Endometrial microvascular endothelial cells (primary cell): ENCODE data around the gene SPATA20. TPM values are rescaled to one million over a fixed set of nuclear protein-coding genes. Genes with fewer than 3 reads are reported as not detected.

Source experiments
- in situ Hi-C: cut with HindIII; loops from 2 replicates; pipeline ENCODE4 v1.10.0; 2017; ENCODE audit warnings: low sequenced_read_pairs, low pct_unique_long_range_greater_than_20kb; ENCODE audit errors: inconsistent ontology term
- total RNA-seq: library from RNA; depleted of rRNA; stranded (reverse); fragments of >200 nt; gene quantifications from one replicate; pipeline ENCODE4 v1.2.3, GENCODE V29; 2015; ENCODE audit errors: inconsistent ontology term

Gene SPATA20
- total RNA-seq, 1 donor from 2014 or later = 90.3 TPM

GRCh38 chr17:50586421-50587247 lies 39.7 kb downstream of the SPATA20 start:
- in situ Hi-C loops = no loop called here

- in situ Hi-C loops = no loop called here
Observed at GRCh38 chr17:50587571-50587970, 40.6 kb downstream of the SPATA20 start.

GRCh38 chr17:50588391-50589049 lies 41.5 kb downstream of the SPATA20 start:
- in situ Hi-C loops = no loop called here

GRCh38 chr17:50589095-50589705 lies 42.2 kb downstream of the SPATA20 start:
- in situ Hi-C loops = no loop called here

GRCh38 chr17:50590946-50591737 lies 44.2 kb downstream of the SPATA20 start:
- in situ Hi-C loops = no loop called here

- in situ Hi-C loops = no loop called here
Observed at GRCh38 chr17:50593321-50593720, 46.3 kb downstream of the SPATA20 start.

- in situ Hi-C loops = no loop called here
Observed at GRCh38 chr17:50594128-50594823, 47.3 kb downstream of the SPATA20 start.

- in situ Hi-C loops = no loop called here
Observed at GRCh38 chr17:50594892-50595291, 47.9 kb downstream of the SPATA20 start.

- in situ Hi-C loops = no loop called here
Observed at GRCh38 chr17:50596191-50597037, 49.4 kb downstream of the SPATA20 start.

GRCh38 chr17:50598487-50598886 lies 51.5 kb downstream of the SPATA20 start:
- in situ Hi-C loops = no loop called here

GRCh38 chr17:50599606-50600005 lies 52.6 kb downstream of the SPATA20 start:
- in situ Hi-C loops = no loop called here

GRCh38 chr17:50601823-50602375 lies 54.9 kb downstream of the SPATA20 start:
- in situ Hi-C loops = no loop called here

- in situ Hi-C loops = no loop called here
Observed at GRCh38 chr17:50602836-50603235, 55.9 kb downstream of the SPATA20 start.

GRCh38 chr17:50603340-50603739 lies 56.4 kb downstream of the SPATA20 start:
- in situ Hi-C loops = no loop called here

- in situ Hi-C loops = no loop called here
Observed at GRCh38 chr17:50604513-50604912, 57.5 kb downstream of the SPATA20 start.

- in situ Hi-C loops = no loop called here
Observed at GRCh38 chr17:50605429-50605828, 58.5 kb downstream of the SPATA20 start.
